B cell (primary cell): ENCODE data around the gene RBBP8NL. TPM values are rescaled to one million over a fixed set of nuclear protein-coding genes. Genes with fewer than 3 reads are reported as not detected.

ENCODE experiments used
- ATAC-seq: fragments of 200-7000 bp; cut with Tn5 transposase; one replicate; pipeline ENCODE4 v1.10.0; 2021; ENCODE audit warnings: low read depth, mild to moderate bottlenecking, moderate number of reproducible peaks, moderate library complexity
- CTCF ChIA-PET: fragments of 350-600 bp; sonication (Branson Sonifier 250); formaldehyde crosslinking; loops from one replicate; lab custom pipeline; 2021; ENCODE audit warnings: antibody characterized with exemption, inconsistent platforms; lab: Charles Lee
- POLR2A ChIA-PET: fragments of 350-600 bp; sonication (Branson Sonifier 250); formaldehyde crosslinking; loops from one replicate; lab custom pipeline; 2021; ENCODE audit warnings: antibody characterized with exemption; lab: Charles Lee
- DNase-seq: peaks from one replicate; pipeline ENCODE4 v3.0.0; 2013
- H2AFZ ChIP-seq: 2 replicates; pipeline ENCODE4 v1.6.1; 2012; ENCODE audit warnings: mild to moderate bottlenecking, low read depth, low read length; ENCODE audit not compliant: insufficient read depth, poor library complexity, severe bottlenecking
- H3K27ac ChIP-seq, 2 donors: 1 replicate in 1 of 2; 2 replicates in 1 of 2; pipeline ENCODE4 v1.5.1; 2012 to 2013; ENCODE audit warnings: low read length in 2 of 2, mild to moderate bottlenecking in 2 of 2, moderate library complexity in 1 of 2
- H3K27me3 ChIP-seq, 4 experiments: fragments of 200-600 bp in 1 of 4; sonication (generic) in 1 of 4; replicated peaks in 1 of 4; 1 replicate in 2 of 4; 2 replicates in 2 of 4; pipeline versions ENCODE4 v1.6.1 to v1.7.0; 2013 to 2016; ENCODE audit warnings: low read length in 3 of 4, mild to moderate bottlenecking in 2 of 4, mixed read lengths in 1 of 4, moderate library complexity in 1 of 4; ENCODE audit not compliant: insufficient read depth in 4 of 4, control insufficient read depth in 3 of 4; ENCODE audit errors: control extremely low read depth in 1 of 4
- H3K36me3 ChIP-seq, 2 experiments: replicated peaks in 1 of 2; 1 replicate in 1 of 2; 2 replicates in 1 of 2; pipeline versions ENCODE4 v1.6.1 to v1.7.1; 2013; ENCODE audit warnings: low read length in 1 of 2; ENCODE audit not compliant: insufficient read depth in 2 of 2, control insufficient read depth in 1 of 2; ENCODE audit errors: control extremely low read depth in 1 of 2, extremely low read depth in 1 of 2
- H3K4me1 ChIP-seq, 2 donors: fragments of 200-600 bp in 1 of 2; sonication (generic) in 1 of 2; 1 replicate in 1 of 2; 2 replicates in 1 of 2; pipeline versions ENCODE4 v1.5.1 to v1.6.1; 2013 to 2017; ENCODE audit warnings: low read length in 2 of 2; ENCODE audit not compliant: control insufficient read depth in 2 of 2, insufficient read depth in 2 of 2
- H3K4me2 ChIP-seq: replicated peaks from 2 replicates; pipeline ENCODE3; 2012; ENCODE audit warnings: mild to moderate bottlenecking, low read depth, low read length; ENCODE audit not compliant: poor library complexity, severe bottlenecking
- H3K4me3 ChIP-seq, 5 experiments: fragments of 200-600 bp in 1 of 5; sonication (generic) in 1 of 5; 1 replicate in 3 of 5; 2 replicates in 2 of 5; pipeline versions ENCODE4 v1.5.1 to v1.7.0; 2011 to 2016; ENCODE audit warnings: low read length in 4 of 5, mild to moderate bottlenecking in 4 of 5, low read depth in 2 of 5, control low read depth in 1 of 5, moderate library complexity in 1 of 5; ENCODE audit not compliant: insufficient read depth in 1 of 5; ENCODE audit errors: control extremely low read depth in 1 of 5, extremely low read depth in 1 of 5
- H3K79me2 ChIP-seq: fragments of 200-600 bp; sonication (generic); one replicate; pipeline ENCODE4 v1.6.0; 2016; ENCODE audit warnings: low read length; ENCODE audit not compliant: control insufficient read depth, insufficient read depth
- H3K9ac ChIP-seq: fragments of 200-600 bp; sonication (generic); 2 replicates; pipeline ENCODE4 v1.6.1; 2017; ENCODE audit warnings: mild to moderate bottlenecking, low read length, moderate library complexity
- H3K9me3 ChIP-seq, 3 donors: one replicate each; pipeline versions ENCODE4 v1.6.1 to v1.7.1; 2013; ENCODE audit warnings: low read length in 2 of 3; ENCODE audit not compliant: control insufficient read depth in 2 of 3, insufficient read depth in 1 of 3; ENCODE audit errors: control extremely low read depth in 1 of 3
- H4K20me1 ChIP-seq: 2 replicates; pipeline ENCODE4 v1.6.0; 2012; ENCODE audit warnings: mild to moderate bottlenecking, low read length; ENCODE audit not compliant: insufficient read depth, control insufficient read depth, poor library complexity, severe bottlenecking
- H3K27ac Mint-ChIP-seq: one replicate; pipeline ENCODE4 v1.8.0; 2021; ENCODE audit warnings: mixed read lengths
- H3K27me3 Mint-ChIP-seq: one replicate; pipeline ENCODE4 v1.8.0; 2021; ENCODE audit warnings: mixed read lengths
- H3K4me1 Mint-ChIP-seq: one replicate; pipeline ENCODE4 v1.8.0; 2021; ENCODE audit warnings: mixed read lengths
- H3K4me3 Mint-ChIP-seq: one replicate; pipeline ENCODE4 v1.8.0; 2021; ENCODE audit warnings: mixed read lengths
- H3K9me3 Mint-ChIP-seq: one replicate; pipeline ENCODE4 v1.8.0; 2022; ENCODE audit warnings: mixed read lengths; ENCODE audit not compliant: insufficient read depth
- EZH2 ChIP-seq: IDR thresholded peaks from 2 replicates; pipeline ENCODE4 v1.6.1; 2012; ENCODE audit warnings: borderline replicate concordance, low read depth, mild to moderate bottlenecking, moderate library complexity, low read length; ENCODE audit not compliant: insufficient read depth, poor library complexity, severe bottlenecking
- WGBS: methylation state at CpG from one replicate; pipeline ENCODE4 v1.1.5; 2013; ENCODE audit warnings: missing lambda C conversion rate; ENCODE audit not compliant: insufficient coverage; 5-methylcytosine and 5-hydroxymethylcytosine counted together
- intact Hi-C: fragments of 100-400 bp; cut with micrococcal nuclease; formaldehyde crosslinking; loops from one replicate; pipeline ENCODE4 v1.10.0; 2022
- polyA plus RNA-seq: library from polyadenylated mRNA; depleted of rRNA; stranded (reverse); fragments of >200 nt; gene quantifications from 2 replicates; pipeline ENCODE4 v1.2.3, GENCODE V29; 2012
- total RNA-seq, 2 donors: library from RNA; stranded (reverse); fragments of 120-200 nt in 1 of 2; gene quantifications; 1 replicate in 1 of 2; 2 replicates in 1 of 2; pipeline versions ENCODE4 v1.2.3 to v1.2.4, GENCODE V29; 2013 to 2022
- TF ChIP-seq, protein P1 (sequence below): fragments of 200-600 bp; IDR thresholded peaks from one replicate; pipeline ENCODE4 v1.8.0; 2022; ENCODE audit warnings: antibody characterized with exemption, mild to moderate bottlenecking

The RBBP8NL gene
- total and polyA plus RNA-seq, 2 donors (not counting 1 experiment from before 2014, with no cell fraction given), result not detected

DNA sequence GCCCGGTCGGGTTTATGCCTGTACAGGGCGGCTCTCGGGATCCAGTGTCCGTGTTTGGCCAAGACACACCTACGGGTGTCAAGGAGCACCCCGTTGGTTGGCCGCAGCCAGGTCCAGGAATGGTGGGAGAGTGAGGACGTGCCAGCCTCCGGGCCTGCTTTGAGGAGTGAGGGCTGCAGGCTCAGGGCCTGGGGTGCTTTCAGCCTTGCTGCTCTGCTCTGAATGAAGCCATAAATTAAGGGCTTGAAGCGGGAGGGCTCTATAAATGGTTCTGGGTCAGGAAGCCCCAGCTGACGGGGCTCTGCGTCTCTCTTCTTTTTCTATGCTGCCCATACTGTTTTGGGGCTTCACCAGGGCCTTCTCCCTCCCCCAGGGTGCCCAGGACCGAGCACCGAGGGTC lies 33.3 kb upstream of the RBBP8NL start:
- POLR2A ChIA-PET, result no interaction called here
- no peak overlapping the region for H3K9ac ChIP-seq
- DNase-seq (no peak), ATAC-seq (no peak)
- Mint-ChIP-seq H3K4me1 (no peaks in the 10 kb centered on the region), H3K27ac (no peak overlapping the region), H3K27me3 (peaks cover 8% of the 10 kb centered on the region), H3K9me3 (no peaks in the 10 kb centered on the region), H3K4me3 (no peak overlapping the region)
- no peak overlapping the region for H3K4me3 ChIP-seq
- CTCF ChIA-PET, result no interaction called here
- no peak overlapping the region for H2AFZ ChIP-seq
- 81% methylated on average over 15 of the region's 15 CpGs for WGBS
- H3K4me2 ChIP-seq, result no peak overlapping the region
- H3K27me3 ChIP-seq, result peaks cover 0 to 4% (median 0%) of the 10 kb centered on the region in 4 experiments
- no peaks in the 10 kb centered on the region for H3K36me3 ChIP-seq
- intact Hi-C loops, result no loop called here
- H3K27ac ChIP-seq, result no peak overlapping the region
- TF ChIP-seq, protein P1, sequence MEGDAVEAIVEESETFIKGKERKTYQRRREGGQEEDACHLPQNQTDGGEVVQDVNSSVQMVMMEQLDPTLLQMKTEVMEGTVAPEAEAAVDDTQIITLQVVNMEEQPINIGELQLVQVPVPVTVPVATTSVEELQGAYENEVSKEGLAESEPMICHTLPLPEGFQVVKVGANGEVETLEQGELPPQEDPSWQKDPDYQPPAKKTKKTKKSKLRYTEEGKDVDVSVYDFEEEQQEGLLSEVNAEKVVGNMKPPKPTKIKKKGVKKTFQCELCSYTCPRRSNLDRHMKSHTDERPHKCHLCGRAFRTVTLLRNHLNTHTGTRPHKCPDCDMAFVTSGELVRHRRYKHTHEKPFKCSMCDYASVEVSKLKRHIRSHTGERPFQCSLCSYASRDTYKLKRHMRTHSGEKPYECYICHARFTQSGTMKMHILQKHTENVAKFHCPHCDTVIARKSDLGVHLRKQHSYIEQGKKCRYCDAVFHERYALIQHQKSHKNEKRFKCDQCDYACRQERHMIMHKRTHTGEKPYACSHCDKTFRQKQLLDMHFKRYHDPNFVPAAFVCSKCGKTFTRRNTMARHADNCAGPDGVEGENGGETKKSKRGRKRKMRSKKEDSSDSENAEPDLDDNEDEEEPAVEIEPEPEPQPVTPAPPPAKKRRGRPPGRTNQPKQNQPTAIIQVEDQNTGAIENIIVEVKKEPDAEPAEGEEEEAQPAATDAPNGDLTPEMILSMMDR, result no peak
- no peak for TF ChIP-seq EZH2
- peaks cover 0 to 2% (median 0%) of the 10 kb centered on the region in 3 donors for H3K9me3 ChIP-seq
- H4K20me1 ChIP-seq, result no peaks in the 10 kb centered on the region
- H3K79me2 ChIP-seq, result no peaks in the 10 kb centered on the region
- H3K4me1 ChIP-seq, result no peaks in the 10 kb centered on the region

DNA sequence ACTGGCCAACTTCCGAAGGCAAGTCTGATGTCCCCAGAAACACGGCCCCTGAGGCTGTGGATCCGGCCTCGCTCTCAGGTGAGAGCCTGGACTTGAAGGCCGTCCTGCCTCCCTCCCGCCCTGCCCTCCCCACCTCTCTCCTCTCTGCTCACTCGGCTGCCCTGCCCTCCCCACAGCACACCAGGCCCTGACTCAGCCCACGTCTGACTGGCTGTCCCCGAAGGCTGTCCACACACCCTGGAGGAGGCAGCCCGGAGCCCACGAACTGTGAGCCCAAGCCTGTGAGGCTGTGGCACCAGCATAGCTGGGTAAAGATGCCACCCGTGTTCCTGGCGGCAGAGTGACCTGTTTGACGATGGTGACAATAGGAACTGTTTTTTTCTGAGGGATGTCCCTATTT lies 32.1 kb upstream of the RBBP8NL start:
- WGBS, result 82% methylated on average over 11 of the region's 14 CpGs
- no peak for TF ChIP-seq EZH2
- TF ChIP-seq, protein P1, result no peak
- Histone ChIP-seq H3K4me1 (no peaks in the 10 kb centered on the region), H3K36me3 (no peaks in the 10 kb centered on the region), H4K20me1 (no peaks in the 10 kb centered on the region), H3K9me3 (peaks cover 0 to 2% (median 0%) of the 10 kb centered on the region in 3 donors), H3K9ac (no peak overlapping the region), H3K4me2 (no peak overlapping the region), H3K4me3 (no peak overlapping the region), H3K27ac (no peak overlapping the region), H3K27me3 (peaks cover 0 to 4% (median 0%) of the 10 kb centered on the region in 4 experiments), H2AFZ (no peak overlapping the region), H3K79me2 (no peaks in the 10 kb centered on the region)
- ATAC-seq, result no peak
- Mint-ChIP-seq H3K9me3 (no peaks in the 10 kb centered on the region), H3K4me1 (no peaks in the 10 kb centered on the region), H3K4me3 (no peak overlapping the region), H3K27ac (no peak overlapping the region), H3K27me3 (peaks cover 10% of the 10 kb centered on the region)
- DNase-seq, result no peak
- POLR2A ChIA-PET, result no interaction called here
- intact Hi-C loops, result no loop called here
- CTCF ChIA-PET, result no interaction called here
